HG03060 (cell line): ENCODE data around the gene WWC1.
"Not testable (repeated sequence)": the region's sequence is repeated elsewhere in the genome, so short reads cannot be mapped to it uniquely, and the experiment has no call there.

ENCODE experiments used
- ATAC-seq: cut with Tn5 transposase; IDR thresholded peaks from one replicate; pipeline ENCODE4 v1.9.1; 2021; ENCODE audit warnings: low read depth, moderate number of reproducible peaks; ENCODE audit not compliant: unreplicated experiment

The WWC1 gene

GRCh38 chr5:168285696-168286095 lies 5.7 kb upstream of the WWC1 start:
- no peak for ATAC-seq

GRCh38 chr5:168286386-168286785 lies 5.1 kb upstream of the WWC1 start:
- ATAC-seq: no peak

- not testable (repeated sequence) for ATAC-seq
Observed at GRCh38 chr5:168286863-168287262, 4.6 kb upstream of the WWC1 start.

GRCh38 chr5:168287362-168287761 lies 4.1 kb upstream of the WWC1 start:
- ATAC-seq: no peak

GRCh38 chr5:168288349-168289245 lies 2.8 kb upstream of the WWC1 start:
- ATAC-seq: no peak

GRCh38 chr5:168290902-168291341 lies 523 bp upstream of the WWC1 start:
- ATAC-seq: no peak

GRCh38 chr5:168291964-168292785 lies 730 bp downstream of the WWC1 start:
- peak; percentile 8 for ATAC-seq

GRCh38 chr5:168292786-168293696 lies 1.6 kb downstream of the WWC1 start:
- ATAC-seq: no peak

GRCh38 chr5:168295574-168296201 lies 4.2 kb downstream of the WWC1 start:
- no peak for ATAC-seq

- no peak for ATAC-seq
Observed at GRCh38 chr5:168296682-168297081, 5.2 kb downstream of the WWC1 start.

GRCh38 chr5:168298949-168299348 lies 7.5 kb downstream of the WWC1 start:
- ATAC-seq: no peak

- no peak for ATAC-seq
Observed at GRCh38 chr5:168299372-168299771, 7.9 kb downstream of the WWC1 start.

GRCh38 chr5:168300326-168301182 lies 9.1 kb downstream of the WWC1 start:
- ATAC-seq: no peak

- ATAC-seq: no peak
Observed at GRCh38 chr5:168301593-168302390, 10.3 kb downstream of the WWC1 start.

- no peak for ATAC-seq
Observed at GRCh38 chr5:168302785-168303184, 11.3 kb downstream of the WWC1 start.

- ATAC-seq: no peak
Observed at GRCh38 chr5:168303393-168304025, 12.1 kb downstream of the WWC1 start.

- ATAC-seq: no peak
Observed at GRCh38 chr5:168304349-168304748, 12.9 kb downstream of the WWC1 start.

- no peak for ATAC-seq
Observed at GRCh38 chr5:168305281-168305680, 13.8 kb downstream of the WWC1 start.
